HG02943 (cell line): ENCODE measurements around the gene PSKH1.
A peak's percentile ranks its signal among the peaks of the same experiment; 100 is the strongest.
"Not testable (repeated sequence)": the region's sequence is repeated elsewhere in the genome, so short reads cannot be mapped to it uniquely, and the experiment has no call there.

Source experiments
- ATAC-seq: cut with Tn5 transposase; IDR thresholded peaks from one replicate; pipeline ENCODE4 v1.9.1; 2021; ENCODE audit warnings: mild to moderate bottlenecking, low read depth, moderate library complexity; ENCODE audit not compliant: unreplicated experiment

PSKH1 gene

GRCh38 chr16:67892899-67893742, at the start of gene PSKH1:
Gene PSKH1, plus strand, starts transcription at chr16:67893254. Its CDS starts 15,496 bp downstream, at chr16:67908750.
- ATAC-seq: peak; percentile 85

GRCh38 chr16:67843343-67843765, 49.7 kb upstream of the PSKH1 start:
- no peak for ATAC-seq

GRCh38 chr16:67844497-67844896, 48.6 kb upstream of the PSKH1 start:
- no peak for ATAC-seq

- ATAC-seq: no peak
These were observed 47.6 kb upstream of the PSKH1 start for GRCh38 chr16:67845291-67846062.

GRCh38 chr16:67846063-67846319, 47.1 kb upstream of the PSKH1 start:
- ATAC-seq: no peak

GRCh38 chr16:67846320-67847063, 46.6 kb upstream of the PSKH1 start, which contains the start of gene NUTF2:
Gene NUTF2, plus strand, starts transcription at chr16:67846933. Its CDS starts 18,198 bp downstream, at chr16:67865131.
- peak; percentile 45 for ATAC-seq

GRCh38 chr16:67847064-67847861, 45.8 kb upstream of the PSKH1 start, which contains the start of gene CENPT:
Gene CENPT, minus strand, starts transcription at chr16:67847693. Its CDS starts 13,834 bp downstream, at chr16:67833859.
- peak; percentile 33 for ATAC-seq

GRCh38 chr16:67848118-67848517, 44.9 kb upstream of the PSKH1 start:
- no peak for ATAC-seq

- ATAC-seq: no peak
These were observed 39.4 kb upstream of the PSKH1 start for GRCh38 chr16:67853670-67854069.

- no peak for ATAC-seq
These were observed 37.3 kb upstream of the PSKH1 start for GRCh38 chr16:67855789-67856188.

GRCh38 chr16:67856927-67857546, 36.0 kb upstream of the PSKH1 start:
- ATAC-seq: no peak

- no peak for ATAC-seq
These were observed 35.4 kb upstream of the PSKH1 start for GRCh38 chr16:67857547-67858233.

GRCh38 chr16:67858500-67858899, 34.6 kb upstream of the PSKH1 start:
- ATAC-seq: no peak

- no peak for ATAC-seq
These were observed 32.3 kb upstream of the PSKH1 start for GRCh38 chr16:67860589-67861398.

GRCh38 chr16:67861877-67862276, 31.2 kb upstream of the PSKH1 start:
- ATAC-seq: no peak

- no peak for ATAC-seq
These were observed 30.2 kb upstream of the PSKH1 start for GRCh38 chr16:67862623-67863583.

GRCh38 chr16:67864044-67864443, 29.0 kb upstream of the PSKH1 start:
- not testable (repeated sequence) for ATAC-seq
